PC-3 (cell line): ENCODE measurements around the gene MAP1LC3B.

Experiments
- CTCF ChIP-seq: fragments of 300-600 bp; sonication (generic); conservative IDR thresholded peaks from 2 replicates; pipeline ENCODE4 v1.5.1; 2017; ENCODE audit warnings: antibody characterized with exemption, low read depth, mild to moderate bottlenecking, low read length
- EZH2phosphoT487 ChIP-seq: fragments of 300-600 bp; sonication (generic); IDR thresholded peaks from 2 replicates; pipeline ENCODE4 v1.6.1; 2018; ENCODE audit warnings: mild to moderate bottlenecking, antibody characterized with exemption, low read length, borderline replicate concordance

DNA sequence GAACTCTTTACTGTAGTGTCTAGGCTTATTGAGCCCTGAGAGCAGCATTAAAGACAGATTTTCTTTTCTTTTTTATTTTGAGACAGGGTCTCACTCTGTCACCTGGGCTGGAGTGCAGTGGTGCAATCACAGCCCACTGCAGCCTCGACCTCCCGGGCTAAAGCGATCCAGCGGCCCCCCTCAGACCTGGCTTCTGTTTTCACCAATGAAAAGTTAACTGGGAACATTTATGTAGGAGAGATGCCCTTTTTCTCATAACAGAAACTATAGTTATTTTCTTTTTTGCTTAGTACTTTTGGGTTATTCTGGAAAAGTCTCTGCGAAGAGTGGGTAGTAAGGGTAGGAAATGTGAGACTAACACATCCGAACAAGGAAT is 1.5 kb downstream of the MAP1LC3B start:
- TF ChIP-seq CTCF = no peak
- no peak for TF ChIP-seq EZH2phosphoT487
